GM18520 (cell line): ENCODE results near the gene LRMDA.
"Not testable (repeated sequence)": the region's sequence is repeated elsewhere in the genome, so short reads cannot be mapped to it uniquely, and the experiment has no call there.

Source experiments
- ATAC-seq: cut with Tn5 transposase; IDR thresholded peaks from one replicate; pipeline ENCODE4 v1.9.1; 2021; ENCODE audit not compliant: unreplicated experiment

The LRMDA gene

GRCh38 chr10:75730847-75731246 is 299.4 kb downstream of the LRMDA start:
- ATAC-seq: no peak

DNA sequence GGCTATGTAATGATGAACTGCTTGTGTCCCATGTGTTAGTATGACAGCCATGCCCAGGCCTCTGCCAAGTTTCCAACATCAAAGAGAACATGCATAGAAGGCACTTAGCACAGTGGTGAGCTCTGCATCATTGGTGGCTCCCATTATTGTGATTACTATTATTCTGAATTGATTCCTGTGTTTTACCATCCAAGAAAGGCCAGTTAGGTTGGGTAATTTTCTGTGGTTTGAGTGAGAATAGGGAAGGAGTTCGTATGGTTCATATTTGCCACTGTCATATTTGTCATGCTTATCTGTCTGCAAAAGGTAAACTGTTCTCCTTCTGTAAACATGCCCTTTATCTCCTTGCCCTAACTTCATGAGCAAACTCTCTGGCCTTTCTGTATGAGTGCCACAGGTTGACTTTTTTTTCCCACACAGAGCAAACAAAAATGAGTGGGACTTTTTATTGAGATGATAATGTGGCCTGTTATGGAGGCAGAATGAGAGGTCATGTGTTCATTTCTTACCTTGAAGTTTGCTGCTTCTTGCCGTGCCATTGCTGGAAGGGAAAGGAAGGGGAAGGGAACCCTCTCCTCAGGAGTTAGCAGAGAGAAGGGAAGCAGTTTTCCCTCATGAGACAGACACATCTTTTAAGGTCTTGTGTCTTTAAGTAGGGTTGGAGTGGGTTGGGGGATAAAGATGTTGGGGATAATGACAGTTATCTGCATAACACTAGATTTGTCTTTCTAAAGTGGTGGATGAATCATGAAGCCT is 301.9 kb downstream of the LRMDA start:
- no peak for ATAC-seq

GRCh38 chr10:75736151-75736640 is 304.8 kb downstream of the LRMDA start:
- ATAC-seq: no peak

GRCh38 chr10:75736889-75737579 is 305.6 kb downstream of the LRMDA start:
- ATAC-seq: no peak

- ATAC-seq: no peak
Measured at GRCh38 chr10:75737580-75737949, 306.1 kb downstream of the LRMDA start.

DNA sequence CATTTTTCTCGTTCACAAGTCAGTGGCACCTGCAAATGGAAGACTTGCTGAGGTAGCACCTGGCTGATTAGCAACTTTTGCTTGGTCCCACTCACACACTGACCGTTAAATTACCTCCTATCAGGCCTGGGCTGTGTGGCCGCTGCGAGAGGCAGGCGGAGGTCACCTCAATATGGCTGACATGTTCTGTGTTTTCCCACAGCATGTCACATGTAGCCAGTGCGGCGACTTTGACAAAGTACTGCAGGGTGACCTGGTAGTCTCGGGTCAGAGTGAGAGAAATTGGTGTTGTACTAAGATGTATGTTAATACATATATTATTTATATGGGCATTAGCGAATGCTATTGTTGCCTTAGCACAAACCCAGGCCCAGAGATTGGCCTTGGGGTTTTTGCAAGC is 307.5 kb downstream of the LRMDA start:
- no peak for ATAC-seq

- no peak for ATAC-seq
Measured at GRCh38 chr10:75739414-75740143, 308.2 kb downstream of the LRMDA start.

- no peak for ATAC-seq
Measured at GRCh38 chr10:75740541-75740940, 309.1 kb downstream of the LRMDA start.

DNA sequence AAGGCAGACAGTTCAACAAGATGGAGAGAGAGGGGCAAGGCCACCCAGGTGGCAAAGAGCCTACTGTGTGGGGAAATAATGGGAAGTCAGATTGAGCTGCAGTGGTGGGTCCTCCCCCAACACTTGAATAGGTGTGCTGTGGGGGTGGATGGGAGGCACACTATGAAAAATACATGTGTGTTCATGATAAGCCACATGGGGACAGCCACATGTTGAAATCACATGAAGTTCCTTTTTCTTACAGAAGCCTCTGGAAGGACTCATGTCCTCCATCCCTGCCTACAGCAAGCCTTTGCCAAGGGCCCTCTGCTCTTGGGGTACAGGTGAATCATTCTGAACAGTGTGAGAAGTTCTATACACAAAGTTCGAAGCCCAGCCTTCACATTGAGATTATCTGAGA is 310.9 kb downstream of the LRMDA start:
- ATAC-seq: no peak

DNA sequence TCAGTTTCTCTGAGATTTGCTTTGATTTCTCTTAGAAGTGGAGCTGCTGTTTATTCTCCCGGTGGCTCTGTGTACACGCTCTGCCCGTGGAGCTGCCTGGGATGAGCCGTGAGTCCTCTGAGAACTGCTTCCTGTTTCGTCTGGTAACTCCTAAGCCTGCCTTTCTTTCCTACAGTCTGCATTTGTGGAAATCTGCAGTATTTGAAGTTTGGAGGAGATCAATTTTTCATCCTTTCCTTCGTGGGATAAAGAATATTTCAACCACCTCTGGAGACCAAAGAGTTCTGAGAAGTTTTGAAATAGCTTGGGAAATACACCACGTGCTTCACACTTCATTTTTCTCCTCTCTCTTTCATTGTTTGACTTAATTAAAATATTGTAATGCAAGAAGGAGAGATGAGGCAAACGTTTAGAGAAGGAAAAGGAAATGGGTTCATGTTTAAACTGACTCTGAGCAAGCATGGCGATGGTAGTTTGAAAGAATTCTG is 311.9 kb downstream of the LRMDA start:
- no peak for ATAC-seq

GRCh38 chr10:75744261-75744660 is 312.8 kb downstream of the LRMDA start:
- no peak for ATAC-seq

DNA sequence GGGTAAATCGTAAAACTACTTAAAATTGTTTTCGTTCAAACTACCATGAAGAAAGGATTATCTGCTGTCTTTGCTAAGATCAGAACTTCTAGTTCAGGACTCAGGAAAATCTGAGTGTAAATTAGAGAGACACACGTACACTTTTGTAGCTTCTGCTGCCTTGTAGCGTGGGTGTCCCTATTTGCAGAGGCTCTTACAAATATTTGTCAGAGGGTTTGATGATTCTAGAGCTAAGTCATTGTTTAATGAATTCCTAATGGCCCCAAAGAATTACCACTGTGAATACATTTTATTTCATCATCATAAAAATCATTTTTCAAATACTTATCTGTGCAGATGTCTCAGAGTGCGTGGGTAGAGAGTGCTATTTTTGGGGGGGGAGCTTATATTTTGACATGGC is 314.9 kb downstream of the LRMDA start:
- ATAC-seq: no peak

DNA sequence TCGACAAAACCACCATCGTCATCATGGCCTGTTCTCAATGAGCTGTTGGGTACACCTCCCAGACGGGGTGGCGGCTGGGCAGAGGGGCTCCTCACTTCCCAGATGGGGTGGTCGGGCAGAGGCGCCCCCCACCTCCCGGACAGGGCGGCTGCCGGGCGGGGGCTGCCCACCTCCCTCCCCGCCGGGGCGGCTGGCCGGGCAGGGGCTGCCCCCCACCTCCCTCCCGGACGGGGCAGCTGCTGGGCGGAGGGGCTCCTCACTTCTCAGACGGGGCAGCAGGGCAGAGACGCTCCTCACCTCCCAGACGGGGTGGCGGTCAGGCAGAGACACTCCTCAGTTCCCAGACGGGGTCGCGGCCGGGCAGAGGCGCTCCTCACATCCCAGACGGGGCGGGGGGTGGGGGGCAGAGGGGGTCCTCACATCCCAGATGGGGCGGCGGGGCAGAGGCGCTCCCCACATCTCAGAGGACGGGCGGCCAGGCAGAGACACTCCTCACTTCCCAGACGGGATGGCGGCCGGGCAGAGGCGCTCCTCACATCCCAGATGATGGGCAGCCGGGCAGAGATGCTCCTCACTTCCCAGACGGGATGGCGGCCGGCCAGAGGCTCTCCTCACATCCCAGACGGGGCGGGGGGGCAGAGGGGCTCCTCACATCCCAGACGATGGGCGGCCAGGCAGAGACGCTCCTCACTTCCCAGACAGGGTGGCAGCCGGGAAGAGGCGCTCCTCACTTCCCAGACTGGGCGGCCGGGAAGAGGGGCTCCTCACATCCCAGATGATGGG is 318.9 kb downstream of the LRMDA start:
- ATAC-seq: not testable (repeated sequence)

GRCh38 chr10:75751232-75751631 is 319.8 kb downstream of the LRMDA start:
- ATAC-seq: no peak

DNA sequence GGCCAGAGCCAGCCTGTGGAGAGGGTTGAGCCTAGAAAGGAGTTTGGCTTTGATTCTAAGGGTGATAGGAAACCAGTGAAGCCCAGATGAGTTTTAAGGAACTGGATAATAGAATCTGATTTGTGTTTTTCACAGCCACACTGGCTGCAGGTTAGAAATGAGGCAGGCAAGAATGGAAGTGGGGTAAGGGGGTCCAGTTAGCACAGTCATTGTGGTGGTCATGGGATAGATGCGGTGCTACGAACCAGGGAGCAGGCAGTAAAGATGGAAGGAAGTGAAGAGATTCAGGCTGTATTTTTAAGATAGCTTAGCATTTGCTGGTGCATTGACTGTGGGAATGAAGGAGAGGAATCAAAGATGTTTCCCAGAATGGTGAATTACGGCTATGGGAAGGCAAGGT is 322.2 kb downstream of the LRMDA start:
- no peak for ATAC-seq

DNA sequence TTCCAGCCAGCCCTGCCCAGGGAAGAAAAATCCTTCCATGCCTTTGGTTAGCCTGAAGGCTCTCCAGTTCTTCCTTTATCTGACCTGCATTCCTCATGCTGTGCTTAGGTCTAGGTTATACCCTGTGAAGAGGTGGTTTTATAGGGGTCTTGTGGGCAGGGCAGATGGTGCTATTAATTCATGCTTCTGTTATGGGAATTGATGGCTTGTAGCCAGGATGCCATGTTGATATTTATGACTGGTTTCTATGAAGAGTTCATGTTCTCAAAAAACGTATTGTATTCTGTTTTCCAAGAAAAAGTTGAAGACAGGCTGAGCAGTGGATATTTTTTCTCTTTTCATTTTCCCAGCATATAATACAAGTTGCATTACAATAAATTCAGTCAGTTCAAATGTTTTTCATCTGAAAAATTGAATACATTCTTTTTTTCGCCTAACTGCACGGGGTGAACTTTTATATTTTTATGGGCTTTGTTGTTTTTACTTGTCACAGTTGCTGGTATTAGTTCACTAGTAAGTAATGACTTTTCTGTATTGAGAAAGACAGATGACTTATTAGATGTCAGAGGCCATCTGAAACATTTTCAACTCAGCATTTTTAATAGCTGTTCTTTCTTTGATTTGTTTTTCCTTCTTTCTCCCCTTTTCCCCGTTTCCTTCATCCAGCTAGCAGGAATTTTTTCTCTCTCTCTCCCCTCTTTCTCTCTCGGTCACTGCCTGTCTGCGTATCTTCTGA is 322.8 kb downstream of the LRMDA start:
- no peak for ATAC-seq

- no peak for ATAC-seq
Measured at GRCh38 chr10:75755528-75755927, 324.1 kb downstream of the LRMDA start.

DNA sequence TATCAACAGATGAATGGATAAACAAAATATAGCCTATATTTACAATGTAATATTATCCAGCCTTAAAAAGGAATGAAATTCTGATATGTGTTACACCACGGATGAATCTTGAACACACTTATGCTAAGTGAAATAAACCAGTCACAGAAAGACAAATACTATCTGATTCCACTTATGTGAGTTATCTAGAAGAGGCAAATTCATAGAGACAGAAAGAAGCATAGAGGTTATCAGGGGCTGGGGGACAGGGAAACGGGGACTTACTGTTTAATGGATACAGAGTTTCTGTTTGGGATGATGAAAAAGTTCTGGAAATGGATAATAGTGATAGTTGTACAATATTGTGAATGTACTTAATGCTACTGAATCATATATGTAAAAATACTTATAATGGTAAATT is 329.9 kb downstream of the LRMDA start:
- ATAC-seq: no peak

- ATAC-seq: no peak
Measured at GRCh38 chr10:75762431-75762802, 331.0 kb downstream of the LRMDA start.

- ATAC-seq: no peak
Measured at GRCh38 chr10:75763652-75764051, 332.2 kb downstream of the LRMDA start.
